Effector CD8-positive, alpha-beta T cell (primary cell): Measurements from ENCODE around the gene NKD2.
"Not testable (repeated sequence)": the region's sequence is repeated elsewhere in the genome, so short reads cannot be mapped to it uniquely, and the experiment has no call there.

Experiments used
- DNase-seq: peaks from one replicate; lab custom pipeline; 2025; lab: John Stamatoyannopoulos, UW

The NKD2 gene

DNA sequence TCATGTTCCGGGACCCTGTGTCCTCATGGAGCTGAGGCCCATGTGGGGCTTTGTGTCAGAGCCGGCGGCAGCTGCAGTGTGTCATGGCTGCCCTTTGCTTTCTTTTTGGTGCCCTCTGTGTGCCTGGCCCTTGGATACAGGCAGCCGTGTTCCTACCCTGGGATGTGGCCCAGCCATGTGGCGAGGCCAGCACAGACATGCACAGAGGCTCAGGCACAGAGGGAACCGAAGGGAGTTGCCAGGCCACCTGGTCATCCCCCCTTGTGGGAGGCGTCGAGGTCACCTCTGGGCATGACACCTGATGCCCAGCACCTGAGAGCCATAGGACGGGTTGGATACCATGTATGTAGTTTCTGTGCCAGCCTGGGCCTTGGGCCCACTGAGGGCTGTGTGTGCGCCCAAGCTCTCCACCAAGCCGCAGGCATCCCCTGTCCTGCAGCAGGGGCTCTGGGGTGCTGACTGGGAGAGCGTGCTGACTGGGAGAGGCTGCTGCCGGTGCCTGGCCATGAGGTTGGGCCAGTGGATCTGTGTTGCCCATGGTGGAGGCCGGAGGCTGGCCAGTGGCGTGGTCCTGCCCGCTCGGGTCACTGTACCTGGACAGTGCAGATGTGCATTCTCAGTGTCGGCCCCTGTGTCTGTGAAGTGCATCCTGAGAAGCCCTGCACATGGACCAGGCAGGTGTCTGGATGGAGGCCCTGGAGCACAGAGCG lies 4.8 kb downstream of the NKD2 start:
- no peak for DNase-seq

DNA sequence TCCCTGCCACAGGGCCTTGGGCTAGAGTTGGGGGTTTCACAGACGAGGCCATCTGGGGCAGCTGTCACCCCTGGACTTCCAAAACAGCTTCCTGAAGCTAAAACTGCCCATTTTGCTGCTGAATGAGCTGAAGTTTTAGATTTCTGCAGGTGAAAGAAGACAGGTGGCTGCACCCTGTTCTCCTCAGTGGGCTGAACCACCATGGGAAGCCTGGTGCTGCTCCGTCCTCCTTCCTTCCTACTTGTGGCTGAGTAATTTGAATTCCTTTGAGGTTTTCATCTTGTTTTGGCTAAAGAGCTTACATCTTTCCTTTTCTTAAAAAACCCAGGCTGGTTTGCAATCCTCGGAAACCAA lies 5.3 kb downstream of the NKD2 start:
- no peak for DNase-seq

DNA sequence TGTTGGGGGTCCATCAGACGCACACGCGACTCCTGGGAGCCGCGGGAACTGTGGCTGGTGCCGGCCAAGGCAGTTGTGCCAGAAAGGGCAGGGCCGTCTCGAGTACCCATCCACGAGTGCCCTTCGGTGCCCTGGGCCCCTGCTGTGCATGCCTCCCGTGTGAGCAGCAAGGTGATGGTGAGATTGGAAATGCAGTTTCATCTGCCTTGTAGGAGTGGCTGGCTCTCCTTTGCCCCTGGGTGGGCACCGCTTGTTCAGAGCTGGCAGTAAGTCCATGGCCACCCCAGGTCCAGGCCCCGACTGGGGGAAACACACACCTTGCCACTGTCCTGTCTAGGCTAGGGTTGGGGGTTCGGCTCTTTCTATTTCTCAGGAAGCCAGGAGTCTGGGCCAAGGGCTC lies 5.7 kb downstream of the NKD2 start:
- no peak for DNase-seq

DNA sequence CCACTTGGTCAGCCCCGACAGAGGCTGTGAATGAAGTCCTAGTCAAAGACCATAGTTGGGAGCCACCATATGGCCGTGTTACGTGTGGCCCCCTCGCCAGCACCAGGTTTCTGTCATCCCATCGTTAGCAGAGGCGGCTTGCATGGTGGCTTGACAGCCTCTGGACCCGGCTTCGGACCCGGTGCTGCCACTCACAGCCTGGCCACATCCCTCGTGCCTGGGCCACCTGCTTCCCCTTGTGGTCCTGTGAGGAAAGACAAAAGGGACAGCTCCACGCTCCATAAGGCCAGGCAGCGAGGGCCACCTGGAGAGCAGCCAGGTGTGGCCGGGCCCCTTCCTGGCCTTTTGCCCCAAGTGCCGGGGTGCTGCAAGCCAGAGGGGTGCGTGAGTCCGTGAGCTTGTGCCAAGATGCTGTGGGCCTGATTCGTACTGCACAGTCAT lies 6.2 kb downstream of the NKD2 start:
- DNase-seq = no peak

DNA sequence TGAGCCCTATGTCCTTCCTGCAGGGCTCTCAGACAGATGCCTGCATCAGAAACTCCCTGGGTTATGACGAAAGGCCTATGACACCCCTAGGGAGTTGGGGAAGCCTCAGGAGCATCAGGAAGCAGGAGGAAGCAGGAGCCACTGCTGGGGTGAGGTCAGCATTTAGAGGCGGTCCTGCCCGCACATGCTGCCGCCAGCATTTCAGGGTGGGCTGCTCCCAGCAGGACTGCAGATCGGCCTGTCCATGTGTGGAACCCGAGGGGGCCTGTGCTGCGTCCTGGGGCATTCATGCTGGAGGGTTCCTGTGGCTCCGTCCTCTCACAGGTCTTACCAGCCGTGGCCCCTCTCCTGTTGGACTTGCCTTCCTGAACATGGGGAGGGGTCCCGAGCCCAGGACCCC lies 6.9 kb downstream of the NKD2 start:
- no peak for DNase-seq

DNA sequence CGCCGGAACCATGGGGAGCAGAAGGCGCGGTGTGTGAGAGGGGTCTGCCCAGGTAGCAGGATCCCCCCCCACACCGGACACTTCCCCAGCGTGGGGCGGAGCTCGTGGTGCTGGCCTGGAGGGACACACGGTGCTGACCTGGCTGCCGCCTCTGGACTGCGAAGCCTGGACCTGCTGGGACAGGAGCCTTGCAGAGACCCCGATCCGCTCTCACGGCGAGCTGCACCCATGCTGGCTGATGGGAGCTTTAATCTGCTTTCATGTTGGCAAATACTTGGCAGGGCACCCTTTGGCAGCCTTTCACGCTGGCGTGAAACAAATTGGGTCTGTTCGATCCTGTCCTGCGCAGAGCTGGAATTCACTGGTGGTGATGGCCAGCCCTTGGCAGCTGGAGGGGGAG lies 7.4 kb downstream of the NKD2 start:
- DNase-seq = no peak

DNA sequence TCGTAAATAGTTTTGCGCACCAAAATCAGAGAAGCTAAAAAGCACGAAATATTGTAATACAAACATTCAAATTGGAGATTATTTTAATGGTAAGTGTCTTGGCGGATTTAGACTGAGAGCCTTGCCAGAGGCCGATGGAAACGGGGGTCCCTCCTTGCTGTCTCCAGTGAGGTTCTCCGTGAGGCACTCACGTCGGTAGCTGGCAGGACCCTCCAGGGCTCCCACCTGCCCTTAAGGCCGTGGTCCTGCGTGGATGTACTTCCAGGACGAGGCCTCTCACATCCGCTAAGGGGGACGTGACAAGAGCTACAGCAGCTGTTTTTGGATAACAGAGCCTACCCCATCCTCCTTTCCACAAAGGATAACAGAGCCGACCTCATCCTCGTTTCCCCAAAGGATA lies 7.9 kb downstream of the NKD2 start:
- DNase-seq = no peak

DNA sequence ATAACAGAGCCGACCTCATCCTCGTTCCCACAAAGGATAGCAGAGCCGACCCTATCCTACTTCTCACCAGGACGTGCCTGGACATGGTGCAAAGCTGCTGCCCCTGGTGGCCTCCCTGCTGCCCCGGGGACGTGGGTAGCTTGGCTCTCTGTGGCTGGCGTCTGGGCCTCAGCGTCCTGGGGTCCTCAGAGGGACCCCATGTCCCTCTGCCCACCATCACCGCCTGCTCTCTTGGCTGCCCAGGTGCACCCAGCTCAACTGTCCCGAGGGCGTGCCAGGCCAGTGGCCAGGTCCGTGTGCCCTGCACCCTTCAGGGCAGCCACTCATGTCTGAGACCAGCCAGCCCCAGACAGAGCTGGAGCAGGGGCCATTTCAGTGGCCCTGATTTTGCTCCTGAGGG lies 8.5 kb downstream of the NKD2 start:
- no peak for DNase-seq

DNA sequence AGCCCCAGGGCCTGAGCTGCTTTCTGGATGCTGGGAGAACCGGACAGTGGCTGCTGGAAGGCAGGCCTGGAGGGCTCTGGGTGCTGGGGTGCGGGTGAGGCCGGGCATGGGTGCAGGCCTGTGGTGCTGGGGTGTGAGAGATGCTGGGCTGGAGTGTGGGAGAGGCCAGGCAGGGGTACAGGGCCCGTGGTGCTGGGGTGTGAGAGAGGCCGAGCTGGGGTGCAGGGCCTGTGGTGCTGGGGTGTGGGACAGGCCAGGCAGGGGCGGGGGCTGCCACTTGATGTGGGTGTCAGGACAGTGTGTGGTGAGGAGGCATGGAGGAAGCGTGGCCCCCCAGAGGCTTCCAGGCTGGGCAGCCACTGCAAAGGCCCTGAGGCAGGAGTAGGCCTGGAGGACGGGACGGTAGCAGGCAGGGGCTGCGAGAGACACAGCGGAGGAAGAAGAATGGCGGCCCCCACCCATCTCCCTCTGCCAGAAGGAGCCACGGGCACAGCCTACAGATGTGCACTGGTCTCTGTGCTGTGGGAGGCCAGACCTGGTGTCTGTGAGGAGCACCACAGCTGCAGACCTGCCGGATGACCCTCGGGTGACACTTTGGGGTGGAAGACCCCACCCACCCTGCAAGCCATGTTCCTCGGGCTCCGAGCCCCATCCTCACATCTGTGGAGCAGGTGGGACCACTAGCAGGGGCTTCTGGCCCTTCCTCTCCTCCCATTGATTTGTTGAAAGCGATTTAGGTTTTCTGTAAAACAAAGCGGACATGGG lies 9.3 kb downstream of the NKD2 start:
- no peak for DNase-seq

DNA sequence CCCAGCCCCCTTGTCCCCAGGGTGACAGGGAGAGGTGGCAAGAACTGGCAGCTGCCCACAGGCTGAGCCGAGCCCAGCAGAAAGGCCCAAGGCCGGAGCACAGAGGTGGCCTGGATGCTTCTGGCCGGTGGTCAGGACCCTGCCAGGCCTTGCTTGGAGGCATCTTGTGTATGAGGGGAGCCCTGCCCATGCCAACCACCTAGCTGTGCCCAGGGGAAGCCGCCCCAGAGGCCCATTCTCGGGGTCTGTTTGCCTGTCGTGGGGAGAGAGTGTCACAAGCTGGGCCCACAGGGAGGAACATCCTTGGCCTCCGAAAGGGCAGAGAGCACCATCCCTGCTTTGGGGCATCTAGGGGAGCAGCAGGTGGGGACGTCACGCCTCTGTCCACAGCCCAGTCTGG lies 10.0 kb downstream of the NKD2 start:
- no peak for DNase-seq

DNA sequence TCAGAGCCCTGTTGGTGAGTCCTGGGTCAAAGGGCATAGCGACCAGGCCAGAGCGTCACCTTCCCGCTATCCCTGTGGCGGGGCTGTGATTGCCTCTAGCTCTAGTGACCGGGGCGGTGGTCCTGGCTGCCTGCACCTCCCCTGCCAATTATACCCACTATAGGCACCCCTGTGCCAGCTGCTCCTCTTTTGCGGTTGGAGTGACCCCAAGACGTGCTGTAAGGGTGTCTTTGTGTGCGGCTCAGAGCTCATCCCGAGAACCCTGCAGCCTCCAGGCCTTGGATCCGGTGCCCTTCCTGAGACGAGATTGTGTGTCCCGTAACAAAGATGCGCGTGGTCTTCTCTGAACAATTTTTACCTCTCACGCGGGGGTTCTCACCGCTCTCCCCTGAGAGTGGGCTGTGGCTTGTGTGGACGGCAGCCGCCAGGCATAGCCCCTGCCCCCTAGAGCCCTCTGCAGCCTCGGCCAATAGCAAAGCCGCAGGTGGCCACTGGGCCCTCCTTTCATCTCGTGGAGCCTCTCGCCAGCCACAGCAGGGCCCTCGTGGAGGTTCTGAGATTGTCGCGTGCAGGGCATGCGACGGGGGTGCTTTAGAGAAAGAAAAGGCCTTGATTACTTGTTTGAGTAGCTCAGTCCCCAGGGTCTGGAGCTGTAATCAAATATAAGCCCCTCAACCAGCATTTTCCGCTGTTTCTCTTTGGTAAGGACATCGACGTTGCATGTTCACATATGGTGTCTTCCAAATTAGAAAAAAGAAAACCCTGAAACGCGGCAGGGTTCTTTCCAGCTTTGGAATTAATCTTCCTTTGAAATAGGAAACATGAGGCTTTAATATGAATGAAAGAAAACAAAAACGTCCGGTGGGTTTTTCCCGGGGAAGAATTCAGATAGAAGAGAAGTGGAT lies 10.7 kb downstream of the NKD2 start:
- DNase-seq = no peak

DNA sequence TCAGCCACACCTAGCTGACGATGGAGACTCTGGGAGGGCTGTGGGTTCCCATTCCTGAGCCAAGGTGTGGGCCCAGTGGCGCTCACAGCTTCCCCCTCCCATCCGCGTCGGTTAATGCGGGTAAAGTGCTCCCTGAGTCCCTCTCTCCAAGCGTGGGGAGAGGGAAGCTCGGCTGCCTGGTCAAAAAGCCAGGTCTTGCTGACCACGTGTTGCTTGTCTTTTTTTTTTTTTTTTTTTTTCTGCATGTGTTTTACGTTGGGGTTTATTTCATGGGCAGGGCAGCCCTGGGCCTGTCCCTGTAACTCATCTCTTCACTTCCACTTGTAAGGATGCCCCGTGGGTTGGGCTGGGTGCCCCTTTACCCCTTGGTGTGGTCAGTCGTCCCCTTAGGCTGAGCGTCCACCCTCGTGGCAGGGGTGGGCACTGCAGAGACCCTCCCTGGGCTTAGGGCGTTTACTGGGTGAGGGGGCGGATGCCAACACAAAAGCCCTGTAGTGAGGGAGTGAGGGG lies 11.9 kb downstream of the NKD2 start:
- no peak for DNase-seq

DNA sequence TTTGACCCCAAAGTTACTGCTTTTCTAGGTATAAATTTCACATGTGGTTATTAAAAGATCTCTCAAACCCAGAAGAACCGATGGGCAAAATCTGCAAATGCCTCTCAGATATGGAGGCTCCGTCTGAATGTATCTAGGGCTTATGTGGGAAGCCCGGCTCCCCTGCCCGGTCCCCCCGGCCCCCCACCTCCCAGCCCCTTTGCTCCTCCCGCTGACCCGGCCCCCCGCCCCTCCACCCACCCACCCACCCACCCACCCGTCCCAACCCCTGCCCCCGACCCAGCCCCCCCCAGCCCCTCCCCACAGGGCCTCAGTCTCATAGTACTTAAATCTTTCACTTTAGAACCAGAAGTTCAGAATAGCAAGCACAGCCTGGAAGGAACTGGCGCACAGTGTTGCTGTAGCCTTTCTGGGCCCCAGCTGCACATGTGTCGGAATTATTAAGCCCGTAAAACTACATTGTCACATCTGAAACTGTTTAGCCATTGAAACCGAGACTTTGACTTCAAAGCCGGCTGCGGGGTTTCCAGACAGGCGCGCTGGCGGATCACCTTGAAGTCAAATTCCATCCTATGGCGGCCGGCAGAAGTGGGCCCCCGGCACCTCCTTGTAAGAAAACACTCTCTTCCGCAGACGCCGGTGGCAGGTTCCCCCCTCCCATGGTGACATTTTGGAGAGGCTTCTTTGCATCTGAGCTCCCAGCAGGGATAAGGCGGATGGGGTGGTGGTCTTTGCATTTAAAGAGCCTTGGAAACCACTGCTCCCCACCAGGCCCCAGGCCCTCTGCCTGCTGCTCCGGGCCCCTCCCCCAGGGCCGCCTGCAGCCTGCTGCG lies 12.8 kb downstream of the NKD2 start:
- no peak for DNase-seq

DNA sequence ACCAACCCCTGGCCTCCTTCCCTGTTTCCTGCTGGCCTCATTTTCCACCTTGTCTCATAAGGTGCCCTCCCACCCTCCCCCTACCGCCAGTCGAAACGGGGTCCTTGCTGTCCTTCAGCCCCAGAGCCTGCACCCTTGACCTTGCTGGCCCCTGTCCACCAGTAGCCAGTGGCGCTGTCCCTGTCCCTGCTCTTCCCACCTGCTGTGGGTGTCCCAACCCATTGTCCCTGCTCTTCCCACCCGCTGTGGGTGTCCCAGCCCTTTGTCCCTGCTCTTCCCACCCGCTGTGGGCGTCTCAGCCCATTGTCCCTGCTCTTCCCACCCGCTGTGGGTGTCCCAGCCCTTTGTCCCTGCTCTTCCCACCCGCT lies 13.4 kb downstream of the NKD2 start:
- not testable (repeated sequence) for DNase-seq

DNA sequence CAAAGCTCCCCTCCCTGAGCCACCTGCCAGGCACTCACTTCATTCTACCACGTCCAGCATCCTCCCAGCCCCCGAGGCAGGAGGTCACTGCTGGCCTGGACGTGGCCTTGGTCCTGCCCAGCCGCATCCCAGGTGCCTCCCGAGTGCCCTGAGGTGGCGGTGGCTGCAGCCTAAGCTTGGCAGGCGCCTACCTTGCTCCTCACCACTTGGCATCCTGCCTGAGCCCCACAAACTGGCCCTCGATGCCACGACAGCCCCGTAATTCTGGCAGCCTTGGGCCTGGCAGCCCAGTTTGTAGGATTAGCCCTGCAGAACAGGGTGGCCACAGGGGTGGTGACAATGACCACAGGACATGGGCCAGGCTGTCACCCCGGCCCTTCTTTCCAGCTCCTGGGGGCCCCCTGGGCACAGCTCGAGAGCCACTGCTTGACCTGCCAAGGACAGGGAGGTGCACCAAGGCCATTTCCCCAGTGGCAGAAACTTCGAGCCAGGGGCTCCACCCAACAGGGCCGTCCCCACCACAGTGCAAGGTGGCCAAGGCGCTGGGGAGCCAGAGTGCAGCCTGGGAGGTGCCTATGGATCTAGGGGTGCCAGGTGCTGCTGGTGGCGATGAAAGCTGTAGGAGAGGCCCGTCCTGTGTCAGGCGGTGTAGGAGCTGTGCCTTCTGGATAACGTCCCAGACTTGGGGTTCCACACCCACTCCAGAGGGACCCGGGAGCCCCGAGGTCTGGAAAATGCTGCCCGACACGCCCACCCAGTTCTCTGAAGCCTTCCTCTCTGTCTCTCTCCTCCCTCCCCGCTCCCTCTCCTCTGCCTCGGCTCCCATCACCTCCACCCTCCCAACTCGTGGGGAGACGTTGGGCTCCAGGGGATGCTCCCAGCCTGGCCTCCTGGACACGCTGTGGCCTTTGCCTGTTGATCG lies 18.4 kb downstream of the NKD2 start:
- DNase-seq = no peak

DNA sequence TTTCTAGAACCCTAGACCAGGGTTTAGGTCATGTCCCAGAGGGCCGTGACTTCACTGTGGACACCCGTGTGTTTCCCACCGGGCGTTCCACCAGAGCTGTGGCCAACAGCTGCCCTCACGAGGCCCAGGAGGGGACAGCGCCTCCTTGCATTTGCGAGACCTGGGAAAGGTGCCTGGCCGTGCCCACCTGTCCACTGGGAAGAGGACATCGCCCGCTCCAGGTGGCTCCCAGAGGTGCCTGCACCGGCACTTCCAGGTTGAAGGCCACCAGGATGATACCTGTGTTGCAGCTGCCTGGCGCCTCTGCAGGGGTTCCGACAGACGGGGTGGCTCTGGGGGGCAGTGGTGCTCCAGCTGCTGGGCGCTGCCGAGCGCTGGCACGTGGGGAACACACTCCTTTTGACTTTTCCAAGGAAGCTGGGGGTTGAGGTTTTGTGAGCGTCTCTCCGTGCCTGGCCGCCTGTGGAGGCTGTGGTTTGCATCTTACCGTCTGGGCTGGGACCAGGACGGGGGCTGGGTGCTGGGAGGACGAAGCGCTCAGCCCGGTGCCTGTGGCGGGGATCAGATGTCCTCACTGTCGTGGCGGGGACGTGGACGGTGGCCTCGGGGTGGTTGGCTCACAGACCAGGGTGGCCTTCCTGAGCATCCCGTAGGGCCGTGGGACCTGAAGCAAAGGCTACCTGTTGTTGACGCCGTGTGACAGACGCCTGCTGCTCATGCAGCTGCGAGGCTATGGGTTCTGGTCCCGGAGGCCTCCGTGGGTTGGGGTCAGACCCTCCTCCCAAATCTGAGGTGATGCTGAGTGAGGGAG lies 19.2 kb downstream of the NKD2 start:
- DNase-seq = no peak

DNA sequence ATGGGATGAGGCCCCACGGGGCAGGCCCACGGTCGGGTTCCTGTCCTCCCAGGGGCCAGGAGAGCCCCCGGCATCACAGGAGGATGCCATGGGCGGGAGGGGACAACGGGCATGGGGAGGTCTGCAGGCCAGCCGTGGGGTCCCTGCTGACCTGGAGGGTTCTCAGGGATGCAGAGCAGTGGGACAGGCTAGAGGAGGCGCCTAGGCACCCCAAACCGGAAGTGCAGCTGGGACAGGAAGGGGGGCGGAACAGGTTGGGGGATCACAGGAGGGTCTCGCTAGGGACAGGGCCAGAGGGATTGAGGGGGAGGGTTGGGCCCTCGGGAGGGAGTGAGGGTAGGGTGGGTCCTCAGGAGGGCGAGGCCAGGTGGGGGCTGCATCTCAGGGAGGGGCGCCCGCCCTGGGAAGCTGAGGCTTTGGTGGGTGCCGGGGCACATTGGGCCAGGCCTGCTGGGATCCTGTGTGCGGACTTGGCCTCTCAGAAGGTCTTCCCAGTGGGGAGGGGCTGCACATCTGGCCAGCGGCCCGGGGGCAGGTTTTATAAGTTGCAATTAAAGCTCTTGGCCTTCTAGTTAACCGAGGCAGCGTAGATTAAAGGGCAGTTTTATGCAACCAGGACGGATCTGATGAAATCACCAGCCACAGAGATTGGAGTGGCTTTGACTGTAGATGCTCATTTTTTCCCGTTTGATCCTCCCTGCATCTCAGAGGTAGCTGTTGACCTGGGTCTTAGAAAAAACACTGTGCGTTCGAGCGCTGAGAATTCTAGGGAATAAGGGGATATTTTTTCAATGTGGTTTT lies 20.1 kb downstream of the NKD2 start:
- no peak for DNase-seq

DNA sequence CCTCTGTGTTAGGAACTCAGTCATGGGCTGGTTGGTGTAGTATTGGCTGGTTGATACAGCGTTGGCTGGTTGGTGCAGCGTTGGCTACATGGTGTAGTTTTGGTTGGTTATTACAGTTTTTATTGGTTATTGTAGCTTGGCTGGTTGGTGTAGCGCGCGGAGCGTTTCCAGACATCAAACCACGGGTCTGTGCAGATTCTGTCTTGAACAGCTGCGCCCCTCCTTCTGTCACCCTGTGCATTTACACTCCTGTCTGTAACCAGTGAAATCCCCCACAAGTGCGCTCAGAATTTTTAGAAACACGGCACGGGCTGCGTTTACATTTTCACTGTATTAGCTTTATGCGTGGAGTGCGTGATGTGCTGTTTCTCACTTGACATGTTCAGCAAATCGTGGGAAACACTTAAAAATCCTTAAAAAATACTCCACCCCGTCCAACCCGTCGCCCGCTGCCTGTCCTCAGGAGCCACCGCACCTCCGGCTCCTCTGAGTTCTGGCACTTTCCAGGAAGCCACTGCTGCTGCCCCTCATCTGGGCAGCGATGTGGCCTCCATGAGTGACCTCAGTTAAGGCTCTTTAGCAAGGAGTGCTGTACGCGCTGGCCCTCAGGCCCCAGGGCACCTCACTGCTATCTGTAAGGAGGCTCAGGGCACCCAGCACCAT lies 20.8 kb downstream of the NKD2 start:
- no peak for DNase-seq
